Stimulated activated CD4-positive, alpha-beta T cell treated with anti-CD3 and anti-CD28 coated beads, Interleukin-12 subunit alpha, Interleukin-12 subunit beta, amount 100 ng/mL, for 48 hours (primary cell): ENCODE data around the gene ANAPC13.

Experiments
- DNase-seq, 3 donors: peaks; one replicate each; pipeline ENCODE4 v3.0.0-alpha.2; 2020; ENCODE audit warnings: low read depth in 2 of 3, low spot score in 1 of 3

The ANAPC13 gene

GRCh38 chr3:134457376-134458074 lies 28.3 kb downstream of the ANAPC13 start:
- no peak for DNase-seq

DNA sequence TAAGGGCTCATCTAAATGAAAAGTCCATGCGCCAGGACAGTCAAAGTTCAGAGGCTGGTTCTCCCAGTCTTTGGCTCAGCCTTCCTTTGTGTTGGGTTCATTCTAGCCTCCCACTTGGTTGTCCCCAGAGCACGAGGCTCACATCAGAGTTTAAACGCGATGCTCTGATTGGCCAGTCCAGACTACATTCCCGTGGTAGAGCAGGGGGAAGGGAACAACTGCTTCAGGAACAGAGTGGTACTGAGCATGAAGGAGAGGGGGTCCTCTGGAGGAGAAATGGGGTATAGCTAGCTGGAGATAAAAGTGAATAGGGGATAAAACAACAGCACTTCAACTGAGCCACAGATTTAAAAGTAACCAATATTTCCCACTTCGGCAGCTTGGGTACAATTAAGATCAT lies 32.2 kb downstream of the ANAPC13 start:
- no peak for DNase-seq

- DNase-seq: no peak
Observed at GRCh38 chr3:134449951-134450350, 35.8 kb downstream of the ANAPC13 start.

GRCh38 chr3:134449277-134449676 lies 36.5 kb downstream of the ANAPC13 start:
- DNase-seq: no peak

DNA sequence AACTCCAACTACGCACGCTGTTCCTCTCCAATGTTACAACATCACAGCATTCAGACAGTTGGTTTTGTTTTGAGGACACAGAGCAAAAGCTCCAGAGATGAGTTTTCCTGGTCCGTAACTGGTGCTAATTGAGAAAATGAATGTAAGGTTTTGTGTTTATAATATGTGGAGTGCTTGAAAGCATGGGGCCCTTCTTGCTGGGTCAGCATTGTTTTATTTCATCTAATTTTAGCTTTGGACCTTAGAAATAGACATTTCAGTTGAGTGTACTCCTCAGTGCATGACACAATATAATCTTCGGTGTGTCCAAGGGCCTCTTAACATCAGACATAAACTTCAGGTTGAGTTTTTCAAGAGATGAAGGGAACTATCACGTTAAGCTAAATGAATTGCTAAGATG lies 37.1 kb downstream of the ANAPC13 start:
- no peak for DNase-seq

- no peak for DNase-seq
Observed at GRCh38 chr3:134447351-134447750, 38.4 kb downstream of the ANAPC13 start.

- DNase-seq: no peak
Observed at GRCh38 chr3:134446800-134447199, 39.0 kb downstream of the ANAPC13 start.

DNA sequence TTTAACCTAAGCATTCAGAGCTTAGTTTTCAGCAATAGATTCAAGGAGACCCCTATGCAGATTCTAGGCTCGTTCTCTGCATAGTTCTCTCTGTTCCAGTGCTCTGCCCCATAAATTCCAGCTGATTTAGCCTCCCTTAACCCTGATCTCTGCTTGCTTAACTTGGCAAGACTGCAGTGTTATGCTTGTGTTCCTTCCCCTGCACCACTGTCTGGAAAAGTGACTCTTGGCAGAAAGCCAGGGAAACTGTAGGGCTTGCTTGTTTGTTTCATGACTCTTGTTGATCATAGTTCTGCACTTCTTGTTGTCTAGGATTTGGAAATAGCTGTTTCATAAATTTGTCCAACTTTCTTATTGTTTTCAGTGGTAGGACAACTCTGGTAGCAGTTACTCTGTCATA lies 40.1 kb downstream of the ANAPC13 start:
- no peak for DNase-seq

DNA sequence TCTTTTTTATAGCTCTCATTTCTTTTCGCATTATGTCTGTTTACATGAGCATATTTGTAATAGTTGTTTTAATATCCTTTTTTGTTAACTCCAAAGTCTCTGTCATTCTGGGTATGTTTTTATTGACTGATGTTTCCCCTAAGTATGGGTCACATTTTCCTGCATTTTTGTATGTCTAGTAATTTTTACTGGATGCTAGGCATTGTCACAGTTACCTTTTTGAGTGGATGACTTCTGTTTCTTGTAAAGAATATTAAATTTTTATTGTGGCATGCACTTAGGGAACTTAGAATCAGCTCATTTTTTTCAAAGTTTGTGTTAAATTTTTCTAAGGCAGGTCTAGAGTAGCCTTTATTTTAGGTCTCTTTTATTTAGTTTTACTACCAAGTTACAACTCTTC lies 40.7 kb downstream of the ANAPC13 start:
- DNase-seq: no peak

- DNase-seq: no peak
Observed at GRCh38 chr3:134441821-134442220, 44.0 kb downstream of the ANAPC13 start.

DNA sequence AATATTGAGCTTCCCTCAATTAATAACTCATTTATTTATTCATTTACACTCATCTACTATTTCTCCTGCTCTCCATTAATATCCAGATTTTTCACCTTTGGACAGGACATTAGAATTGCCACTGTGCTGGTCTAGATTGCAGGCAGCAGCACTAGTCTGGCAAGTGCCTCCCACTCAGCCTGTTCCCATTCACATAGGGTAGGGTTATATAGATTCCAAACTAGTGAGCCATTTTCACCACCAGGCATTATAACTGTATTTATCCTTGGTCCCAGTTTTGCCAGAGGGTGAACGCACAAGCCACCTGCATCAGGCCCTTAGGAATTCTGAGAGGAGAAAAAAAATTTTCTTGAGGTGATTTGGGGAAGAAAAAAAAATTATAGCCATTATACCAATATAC lies 44.5 kb downstream of the ANAPC13 start:
- DNase-seq: no peak

GRCh38 chr3:134437211-134437752 lies 48.5 kb downstream of the ANAPC13 start:
- no peak for DNase-seq

- DNase-seq: no peak
Observed at GRCh38 chr3:134432236-134432635, 53.5 kb downstream of the ANAPC13 start.

DNA sequence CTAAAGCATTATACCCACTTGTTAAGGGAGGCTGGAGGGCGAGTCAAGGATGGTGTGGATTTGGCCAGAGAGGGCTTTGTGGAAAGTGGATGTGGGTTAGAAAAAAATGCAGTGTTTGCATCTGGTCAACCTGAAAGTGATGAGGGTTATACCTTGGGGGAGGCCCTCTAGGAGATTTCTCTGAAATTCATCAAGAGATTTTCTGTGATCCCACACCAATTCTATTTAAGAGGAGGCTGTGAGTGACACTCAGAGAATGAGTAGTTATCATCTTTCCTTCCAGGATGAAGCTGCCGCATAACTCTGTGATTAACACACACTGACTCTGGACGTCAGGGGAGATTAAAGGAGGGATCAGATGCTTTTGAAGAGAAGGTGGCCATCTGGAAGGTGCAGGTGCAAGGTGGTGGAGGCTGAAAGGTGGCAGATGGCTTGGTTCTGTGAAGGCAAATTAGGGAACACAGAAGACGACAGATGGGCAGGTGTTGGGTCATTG lies 54.8 kb downstream of the ANAPC13 start:
- no peak for DNase-seq

GRCh38 chr3:134430174-134430573 lies 55.6 kb downstream of the ANAPC13 start:
- no peak for DNase-seq

- DNase-seq: no peak
Observed at GRCh38 chr3:134428401-134428800, 57.4 kb downstream of the ANAPC13 start.
